Activated CD4-positive, alpha-beta T cell treated with anti-CD3 and anti-CD28 coated beads, Interleukin-2, amount 50 U/mL, for 1 hour (primary cell): ENCODE data around the gene MIB1.

Experiments
- DNase-seq: peaks from one replicate; pipeline ENCODE4 v3.0.0-alpha.2; 2020

MIB1 gene

DNA sequence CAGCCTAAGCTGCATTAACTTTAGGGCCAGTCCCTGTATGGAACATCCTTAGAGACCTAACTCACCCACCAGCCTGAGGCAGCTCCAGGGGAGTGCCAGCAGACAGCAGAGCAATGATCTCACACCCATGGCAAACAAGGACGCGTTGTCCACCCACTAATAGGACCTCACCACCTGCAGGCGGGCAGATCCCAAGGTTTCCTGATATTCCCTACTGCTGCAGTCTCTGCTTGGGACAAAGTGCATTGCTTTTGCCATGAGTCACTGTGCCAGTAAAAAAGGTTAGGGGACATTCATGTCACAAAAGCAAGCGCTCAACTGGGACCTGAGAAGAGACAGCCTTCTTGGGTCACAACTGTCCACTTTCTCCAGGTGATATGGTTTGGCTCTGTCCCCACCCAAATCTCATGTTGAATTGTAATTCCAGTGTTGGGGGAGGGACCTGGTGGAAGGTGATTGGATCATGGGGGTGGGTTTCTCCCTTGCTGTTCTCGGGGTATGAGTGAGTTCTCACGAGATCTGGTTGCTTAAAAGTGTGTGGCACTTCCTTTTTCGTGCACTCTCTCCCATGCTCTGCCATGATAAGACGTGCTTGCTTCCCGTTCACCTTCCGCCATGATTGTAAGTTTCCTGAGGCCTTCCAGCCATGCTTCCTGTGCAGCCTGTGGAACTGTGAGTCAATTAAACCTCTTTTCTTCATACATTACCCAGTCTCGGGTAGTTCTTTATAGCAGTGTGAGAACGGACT lies 160.2 kb downstream of the MIB1 start:
- no peak for DNase-seq

DNA sequence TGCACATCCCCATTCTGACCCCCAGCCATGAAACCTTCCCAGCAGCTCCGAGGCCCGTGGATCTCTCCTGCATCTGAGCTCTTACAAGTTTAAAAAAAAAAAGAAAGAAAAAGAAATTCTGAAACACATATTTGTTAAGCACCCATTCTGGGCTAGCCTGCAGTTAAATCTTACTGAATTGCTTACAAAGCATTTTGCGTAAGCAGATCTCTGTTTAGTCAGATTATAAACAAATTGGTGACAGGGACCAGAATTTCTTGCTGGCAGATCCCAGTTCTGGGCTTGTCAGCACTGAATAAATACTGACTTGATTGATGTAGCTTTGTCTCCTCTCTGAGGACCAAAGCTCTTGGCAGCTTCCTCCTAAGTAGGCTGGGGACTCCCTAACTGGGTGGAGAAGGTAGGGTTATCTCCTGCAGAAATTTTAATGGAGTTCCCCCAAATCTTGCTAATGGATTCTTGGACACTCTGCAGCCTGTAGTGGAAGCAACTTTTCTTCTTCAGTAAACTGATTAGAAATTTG lies 160.9 kb downstream of the MIB1 start:
- no peak for DNase-seq

DNA sequence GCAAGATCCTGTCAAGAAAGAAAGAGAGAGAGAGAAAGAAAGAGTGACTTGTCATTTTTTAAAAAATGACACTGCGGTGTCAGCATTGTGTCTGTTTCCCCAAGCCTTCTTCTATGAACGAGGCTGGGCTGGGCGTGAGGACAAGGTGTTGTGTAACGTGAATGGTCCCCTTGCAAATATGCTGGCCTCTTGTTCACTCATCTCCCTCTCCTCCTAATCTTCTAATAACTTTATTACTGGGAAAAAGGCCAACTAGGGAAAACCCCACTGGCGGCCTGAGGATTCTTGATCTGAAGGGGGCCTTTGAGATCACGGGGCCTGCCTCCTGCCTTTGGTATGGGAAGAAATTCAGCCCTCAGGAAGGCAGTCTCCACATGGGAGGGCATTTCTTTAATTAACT lies 163.1 kb downstream of the MIB1 start:
- DNase-seq = no peak

DNA sequence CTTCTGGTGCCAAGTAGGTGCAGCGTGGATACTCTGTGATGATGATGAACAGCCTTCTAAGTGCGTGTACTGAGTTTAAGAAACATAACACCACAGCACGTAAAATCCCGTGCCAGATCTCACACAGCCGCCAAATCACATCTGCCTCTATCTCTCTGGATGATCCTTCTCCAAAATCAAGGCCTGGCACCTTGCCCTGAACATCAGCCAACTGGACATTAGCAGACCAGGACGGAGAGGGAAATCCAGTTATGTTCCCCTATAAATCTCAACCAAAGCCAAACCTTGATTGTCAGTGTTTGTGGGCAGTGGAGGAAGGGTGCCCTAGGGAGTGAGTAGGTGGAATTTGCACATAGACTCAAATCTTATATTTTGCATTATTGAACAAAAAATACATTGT lies 164.3 kb downstream of the MIB1 start:
- no peak for DNase-seq

- DNase-seq = no peak
Observed at GRCh38 chr18:21907451-21907850, 166.9 kb downstream of the MIB1 start.

DNA sequence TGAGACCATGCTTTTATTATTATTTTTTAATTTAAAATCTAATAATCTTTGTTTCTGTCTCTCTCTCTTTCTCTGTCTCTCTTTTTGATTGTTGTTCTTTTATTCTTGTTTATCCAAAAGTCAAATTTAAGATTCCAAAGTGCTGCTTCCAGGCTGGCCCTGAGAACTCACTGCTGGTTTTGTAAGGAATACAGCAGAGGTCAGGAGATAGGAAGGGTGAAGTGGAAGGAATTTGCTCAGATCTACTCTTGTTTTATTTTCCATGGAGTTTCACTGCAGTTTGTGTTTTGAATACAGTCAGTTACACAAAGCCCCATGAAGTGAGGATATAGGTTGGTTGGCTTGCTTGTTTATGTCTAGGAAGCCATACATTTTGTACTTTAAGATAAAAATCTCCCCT lies 168.1 kb downstream of the MIB1 start:
- DNase-seq = no peak

DNA sequence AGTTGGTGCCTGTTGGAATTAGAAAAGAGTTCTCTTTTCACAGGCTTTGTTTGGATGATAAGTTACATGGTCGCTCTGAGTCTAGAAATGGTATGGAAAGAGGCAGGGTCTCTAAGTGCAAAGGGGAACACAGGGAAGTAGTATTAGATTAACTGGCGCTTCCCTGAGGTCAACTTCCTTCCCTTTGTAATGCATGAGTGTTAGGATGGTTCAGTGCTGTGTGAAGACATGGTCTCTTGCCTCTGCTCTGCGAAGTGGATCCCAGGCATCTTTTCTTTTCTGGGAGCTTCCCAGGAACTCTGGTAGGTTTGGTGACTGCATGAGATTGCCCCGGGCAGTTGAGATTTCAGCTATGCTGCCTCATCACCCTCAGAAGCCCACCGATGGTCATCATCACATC lies 170.3 kb downstream of the MIB1 start:
- DNase-seq = no peak

GRCh38 chr18:21911551-21911950 lies 171.0 kb downstream of the MIB1 start:
- no peak for DNase-seq

DNA sequence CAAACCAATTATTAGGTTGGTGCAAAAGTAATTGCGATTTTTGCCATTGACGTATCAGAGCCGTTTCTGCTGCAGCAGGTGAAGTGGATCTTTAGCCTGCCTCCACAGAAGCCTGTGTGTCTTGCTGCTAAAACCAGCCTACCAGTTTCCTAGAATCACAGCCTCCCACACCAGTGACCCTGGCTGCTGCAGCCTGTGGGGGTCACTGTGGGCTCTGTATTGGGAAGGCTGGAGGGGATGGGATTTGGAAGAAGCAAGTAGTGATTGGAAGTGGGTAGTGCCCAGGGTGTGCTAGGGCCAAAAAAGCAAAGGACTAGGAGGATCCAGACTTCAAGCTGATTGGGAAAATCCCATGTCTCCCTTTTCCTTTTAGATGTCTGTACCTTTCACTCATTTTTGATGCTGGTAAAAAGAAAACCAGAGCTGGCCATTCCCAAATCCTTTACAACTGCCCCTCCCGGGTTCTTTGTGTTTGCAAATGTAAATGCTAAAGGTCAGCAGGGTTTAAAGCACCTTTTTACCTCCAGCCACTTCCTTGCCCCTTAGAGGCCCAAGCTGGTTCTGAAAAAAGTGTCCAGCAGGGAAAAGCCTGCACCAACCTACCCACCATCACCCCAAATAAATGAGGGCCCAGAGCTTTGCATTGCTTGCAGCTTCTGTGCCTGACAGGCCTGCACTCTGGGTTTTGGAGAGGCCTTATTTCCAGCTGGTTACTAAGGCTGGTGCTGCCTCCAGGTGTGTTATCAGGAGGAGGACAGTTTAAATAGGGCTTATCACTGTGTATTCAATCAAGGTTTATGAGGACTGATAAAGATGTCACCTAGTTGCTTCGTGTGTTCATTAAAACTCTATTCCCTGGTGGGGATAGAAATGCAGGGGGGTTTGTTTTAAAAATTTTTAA lies 172.0 kb downstream of the MIB1 start:
- DNase-seq = no peak

- no peak for DNase-seq
Observed at GRCh38 chr18:21914739-21915319, 174.2 kb downstream of the MIB1 start.

- no peak for DNase-seq
Observed at GRCh38 chr18:21915546-21915945, 175.0 kb downstream of the MIB1 start.

DNA sequence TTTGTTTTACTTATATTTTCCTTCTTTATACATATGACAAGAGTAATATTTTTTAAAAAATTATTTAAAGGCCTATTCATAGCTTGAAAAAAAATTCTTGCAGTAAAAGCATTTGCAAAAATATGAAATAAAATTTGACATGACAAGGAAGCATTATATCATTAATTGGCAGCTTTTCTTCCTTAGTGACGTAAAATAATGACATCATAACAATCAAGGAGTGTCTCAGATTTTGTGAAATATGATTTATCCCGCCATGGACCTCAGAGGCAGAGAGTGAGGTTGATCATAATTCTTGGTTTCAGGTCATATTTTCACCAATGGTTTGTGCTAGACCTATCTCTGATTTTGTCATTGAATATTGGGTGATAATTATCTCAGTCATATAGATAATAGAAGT lies 176.0 kb downstream of the MIB1 start:
- DNase-seq = no peak

- no peak for DNase-seq
Observed at GRCh38 chr18:21918693-21919092, 178.1 kb downstream of the MIB1 start.
